T-helper 2 cell treated with Interferon-gamma antibody and Interleukin-4, amounts not matched to agents 100 ng/mL and 5 ng/mL, for 36 hours (primary cell): Measurements from ENCODE around the gene FREM3. TPM values are rescaled to one million over a fixed set of nuclear protein-coding genes. Genes with fewer than 3 reads are reported as not detected.
"Not testable (repeated sequence)": the region's sequence is repeated elsewhere in the genome, so short reads cannot be mapped to it uniquely, and the experiment has no call there.

ENCODE experiments used
- intact Hi-C: fragments of 100-400 bp; cut with micrococcal nuclease; formaldehyde crosslinking; loops from one replicate; pipeline ENCODE4 v1.15.1; 2023
- total RNA-seq: library from RNA; stranded (reverse); gene quantifications from 2 replicates; pipeline ENCODE4 v1.2.3, GENCODE V29; 2022

Gene FREM3
- total RNA-seq, result not detected in 2 replicates

DNA sequence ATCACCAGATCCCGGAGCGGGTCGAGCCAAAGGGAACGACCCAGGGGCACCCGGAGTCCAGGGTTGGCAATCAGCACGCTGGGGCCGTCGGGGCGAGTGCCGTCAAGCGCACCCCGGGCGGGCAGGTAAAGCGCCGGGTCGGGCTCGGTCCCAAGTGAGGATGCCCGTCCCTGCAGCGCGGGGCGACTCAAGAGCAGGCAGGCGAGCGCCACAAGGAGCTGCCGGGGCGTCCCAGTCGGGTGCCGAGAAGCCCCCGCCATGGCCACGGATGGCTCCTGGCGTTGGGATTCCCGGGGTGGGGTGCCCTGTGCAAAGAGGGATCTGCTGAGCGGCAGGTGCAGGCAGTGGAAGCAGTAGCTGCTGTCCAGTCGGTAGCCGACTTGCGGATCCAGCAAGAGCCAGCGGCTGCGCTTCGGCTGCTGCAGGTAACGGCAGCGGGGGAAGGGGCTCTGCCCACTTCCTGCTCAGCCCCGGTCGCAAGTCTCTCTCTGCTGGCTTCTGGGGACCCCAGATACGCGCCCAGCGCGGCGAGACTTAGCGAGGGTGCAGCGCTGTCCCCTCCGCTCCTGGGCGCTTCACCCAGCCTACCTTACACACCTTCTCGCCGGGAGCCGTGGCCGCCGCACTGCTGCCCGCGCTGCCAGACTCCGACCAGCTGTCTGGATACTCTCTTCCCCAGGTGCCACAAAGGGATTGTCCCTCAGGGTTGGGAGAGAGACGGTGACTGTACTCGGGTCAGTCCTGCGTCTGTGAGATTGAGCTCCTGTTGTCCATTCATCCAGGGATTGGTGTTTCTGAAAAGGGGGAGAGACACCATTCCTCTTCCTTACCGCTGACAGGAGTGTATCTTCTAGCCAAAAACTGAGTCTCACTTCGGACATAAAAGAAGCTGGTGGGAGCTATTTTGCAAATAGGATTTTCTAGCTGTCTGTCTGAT is at the start of gene FREM3:
FREM3 (minus strand) TSS at position 260 of the 937 bp plus-strand sequence; CDS start at position 260, 0 bp downstream.
- intact Hi-C loops, result loop anchor here (2.0 kb wide), 1 partner anchor 142 kb away; no protein-coding TSS in a partner anchor

- intact Hi-C loops, result no loop called here
Observed at GRCh38 chr4:143745874-143746273, 45.4 kb upstream of the FREM3 start.

- intact Hi-C loops, result no loop called here
Observed at GRCh38 chr4:143743591-143743990, 43.1 kb upstream of the FREM3 start.

DNA sequence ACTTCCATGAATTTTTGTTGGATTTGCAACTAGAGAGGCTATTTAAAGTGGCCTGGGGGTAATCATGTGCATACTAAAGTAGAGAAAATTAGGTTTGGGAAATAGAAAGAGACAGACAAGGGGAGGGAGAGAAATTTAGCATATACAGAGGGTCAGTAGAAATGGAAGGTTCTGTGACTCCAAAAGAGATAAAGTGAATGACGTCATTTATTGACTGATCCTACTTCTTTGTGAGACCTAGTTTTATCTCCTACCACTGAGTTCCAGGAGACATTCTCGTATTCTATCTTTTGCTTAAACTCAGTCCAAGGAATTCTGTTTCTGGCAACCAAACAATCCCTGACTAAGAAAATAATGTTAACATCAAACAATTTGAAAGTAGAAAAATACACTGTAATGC is 42.4 kb upstream of the FREM3 start:
- intact Hi-C loops, result no loop called here

DNA sequence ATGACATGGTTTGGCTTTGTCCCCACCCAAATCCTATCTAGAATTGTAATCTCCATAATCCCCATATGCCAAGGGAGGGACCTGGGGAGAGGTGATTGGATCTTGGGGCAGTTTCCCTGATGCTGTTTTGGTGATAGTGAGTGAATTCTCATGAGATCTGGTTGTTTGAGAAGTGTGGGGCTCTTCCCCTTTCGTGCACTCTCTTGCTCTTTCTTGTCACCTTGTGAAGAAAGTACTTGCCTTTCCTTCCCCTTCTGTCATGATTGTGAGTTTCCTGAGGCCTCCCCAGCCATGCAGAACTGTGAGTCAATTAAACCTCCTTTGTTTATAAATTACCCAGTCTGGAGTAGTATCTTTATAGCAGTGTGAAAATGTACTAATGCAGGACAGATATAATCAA is 36.4 kb upstream of the FREM3 start:
- intact Hi-C loops, result no loop called here

DNA sequence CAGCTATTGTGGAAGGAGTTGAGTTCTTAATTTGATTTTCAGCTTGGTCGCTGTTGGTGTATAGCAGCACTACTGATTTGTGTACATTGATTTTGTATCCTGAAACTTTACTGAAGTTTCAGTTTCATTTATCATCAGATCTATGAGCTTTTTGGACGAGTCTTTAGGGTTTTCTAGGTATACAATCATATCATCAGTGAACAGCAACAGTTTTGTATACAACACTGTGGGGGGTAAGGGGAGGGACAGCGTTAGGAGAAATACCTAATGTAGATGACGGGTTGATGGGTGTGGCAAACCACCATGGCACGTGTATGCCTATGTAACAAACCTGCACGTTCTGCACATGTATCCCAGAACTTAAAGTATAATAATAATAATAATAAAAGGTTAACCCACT is 35.6 kb upstream of the FREM3 start:
- intact Hi-C loops, result not testable (repeated sequence)

GRCh38 chr4:143728166-143728565 is 27.7 kb upstream of the FREM3 start:
- intact Hi-C loops, result no loop called here

DNA sequence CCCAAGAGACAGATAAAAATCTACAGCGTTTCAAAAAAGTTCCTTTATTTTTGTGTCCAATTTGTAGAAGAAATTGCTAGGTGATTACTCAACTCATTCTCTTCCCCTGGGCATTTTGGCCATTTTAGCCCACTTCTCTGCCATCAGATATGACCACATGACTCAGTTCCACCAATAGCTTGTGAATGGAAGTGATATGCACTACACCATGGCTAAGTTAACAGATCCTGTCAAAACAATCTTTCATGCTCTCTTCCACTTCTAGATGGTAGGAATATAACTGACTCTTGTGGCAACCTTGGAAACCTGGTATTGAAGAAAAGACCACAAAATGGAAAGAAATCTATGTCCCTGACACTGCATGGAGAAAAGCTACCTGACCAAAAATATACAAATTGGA is 26.2 kb upstream of the FREM3 start:
- intact Hi-C loops, result no loop called here

DNA sequence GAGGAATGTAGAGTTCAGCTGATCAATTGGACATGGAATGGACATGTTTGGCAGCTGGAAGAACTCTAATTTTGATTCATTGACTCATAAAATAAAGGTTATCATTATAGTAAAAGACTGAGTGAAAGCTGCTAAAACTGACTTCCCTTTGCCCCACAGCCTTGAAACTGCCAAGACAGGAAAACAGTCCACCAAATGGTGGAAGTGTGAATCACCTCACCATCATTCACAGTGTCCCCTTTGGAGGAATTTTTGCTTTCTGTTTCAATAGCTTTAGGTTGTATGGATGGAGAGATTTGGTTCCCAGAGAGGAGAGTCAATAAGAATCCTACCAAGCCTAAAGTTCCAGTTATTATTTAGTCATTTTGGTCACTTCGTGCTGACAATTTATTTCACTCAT is 20.8 kb upstream of the FREM3 start:
- intact Hi-C loops, result no loop called here

GRCh38 chr4:143718748-143719147 is 18.3 kb upstream of the FREM3 start:
- intact Hi-C loops, result not testable (repeated sequence)

GRCh38 chr4:143713955-143714625 is 13.6 kb upstream of the FREM3 start:
- intact Hi-C loops, result no loop called here

DNA sequence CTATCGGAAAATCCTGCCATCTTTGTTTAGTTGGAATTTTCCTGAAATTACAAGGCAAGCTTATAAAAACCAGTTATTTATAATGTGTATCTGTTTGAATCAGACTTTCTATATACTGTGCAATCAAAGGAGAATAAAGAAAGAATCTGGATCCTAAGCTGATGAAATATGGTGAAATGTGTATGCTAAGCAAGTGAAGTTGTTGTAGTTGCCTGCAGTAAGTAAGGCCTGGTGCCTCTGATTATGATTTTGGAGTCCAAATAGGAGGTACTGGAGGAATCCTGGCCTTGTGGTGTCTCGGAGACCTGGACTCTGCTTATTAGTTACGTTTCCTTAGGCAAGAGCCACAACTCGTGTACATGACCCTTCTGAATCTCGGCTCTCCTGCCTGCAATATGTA is 13.1 kb upstream of the FREM3 start:
- intact Hi-C loops, result no loop called here

DNA sequence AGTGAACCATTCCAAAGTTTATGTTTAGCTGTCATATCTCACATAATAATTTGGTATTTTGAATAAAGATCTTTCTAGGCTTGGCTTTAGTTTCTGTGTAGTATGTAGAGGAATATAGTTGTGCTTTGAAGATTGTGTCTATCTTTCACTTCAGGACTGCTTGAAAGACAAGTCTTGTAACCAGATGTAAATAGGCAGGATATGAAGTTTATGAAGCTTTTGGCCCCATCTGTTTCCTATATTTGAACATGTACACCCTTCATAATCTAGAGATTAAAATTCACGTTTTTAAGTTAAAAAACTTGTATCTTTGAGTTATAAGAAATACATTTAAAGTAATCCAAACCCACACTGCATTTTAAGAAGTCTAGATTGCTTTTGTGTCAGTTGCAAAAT is 11.7 kb upstream of the FREM3 start:
- intact Hi-C loops, result no loop called here

GRCh38 chr4:143711543-143712154 is 11.2 kb upstream of the FREM3 start:
- intact Hi-C loops, result no loop called here

GRCh38 chr4:143701365-143701764 is 890 bp upstream of the FREM3 start:
- intact Hi-C loops, result loop anchor here (2.0 kb wide), 1 partner anchor 143 kb away; no protein-coding TSS in a partner anchor

DNA sequence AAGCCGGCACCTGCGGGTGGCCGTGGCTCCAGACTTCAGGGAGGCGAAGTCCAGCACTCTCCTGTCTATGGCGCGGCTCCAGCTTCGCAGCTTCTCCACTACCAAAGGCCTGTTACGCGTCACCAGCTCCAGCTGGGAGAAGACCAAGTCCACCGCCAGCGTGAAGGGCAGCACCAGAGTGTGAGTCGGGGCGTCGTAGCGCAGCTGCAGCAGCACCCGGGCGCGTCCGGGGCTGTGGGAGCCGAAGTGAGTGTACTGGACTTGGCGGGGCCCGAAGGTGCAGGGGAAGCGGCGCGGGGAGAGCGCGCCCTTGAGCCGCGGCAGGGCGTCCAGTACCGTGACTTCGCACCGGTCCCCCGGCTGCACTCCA is 444 bp downstream of the FREM3 start:
- intact Hi-C loops, result loop anchor here (2.0 kb wide), 1 partner anchor 141 kb away; no protein-coding TSS in a partner anchor

DNA sequence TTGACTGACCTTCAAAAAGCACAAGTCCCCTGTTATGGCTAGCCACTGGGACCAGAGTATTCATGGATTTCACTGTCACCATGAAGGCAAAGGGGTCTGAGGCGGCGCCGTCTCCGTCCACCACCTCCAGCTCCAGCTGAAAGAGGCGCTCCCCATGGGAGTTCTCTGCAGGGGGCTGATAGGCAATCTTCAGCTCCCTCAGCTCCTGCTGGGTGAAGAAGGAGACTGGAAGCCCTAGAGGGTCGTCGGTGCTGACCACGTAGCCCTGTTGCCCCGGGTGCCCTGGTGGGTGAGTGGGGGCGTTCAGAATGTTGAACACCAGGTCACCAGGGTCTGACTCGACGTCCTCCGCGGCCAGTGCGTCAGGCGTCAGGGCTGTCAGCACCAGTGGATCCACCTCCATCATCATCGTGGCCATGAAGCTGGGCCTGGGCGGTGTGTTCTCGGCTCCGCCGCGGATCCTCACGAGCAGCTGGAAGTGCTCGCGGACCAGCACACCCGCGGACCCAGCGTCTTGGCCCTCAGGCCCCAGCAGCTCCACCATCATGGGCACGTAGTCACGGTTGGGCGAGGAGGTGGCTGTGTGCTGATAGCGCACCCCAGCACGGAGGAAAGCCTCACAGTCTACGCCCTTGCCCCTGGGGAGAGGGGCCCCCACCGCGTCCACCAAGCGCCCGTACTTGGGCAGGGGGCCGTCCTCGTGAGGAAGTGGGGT is 987 bp downstream of the FREM3 start:
- intact Hi-C loops, result loop anchor here (2.0 kb wide), 1 partner anchor 141 kb away; no protein-coding TSS in a partner anchor

DNA sequence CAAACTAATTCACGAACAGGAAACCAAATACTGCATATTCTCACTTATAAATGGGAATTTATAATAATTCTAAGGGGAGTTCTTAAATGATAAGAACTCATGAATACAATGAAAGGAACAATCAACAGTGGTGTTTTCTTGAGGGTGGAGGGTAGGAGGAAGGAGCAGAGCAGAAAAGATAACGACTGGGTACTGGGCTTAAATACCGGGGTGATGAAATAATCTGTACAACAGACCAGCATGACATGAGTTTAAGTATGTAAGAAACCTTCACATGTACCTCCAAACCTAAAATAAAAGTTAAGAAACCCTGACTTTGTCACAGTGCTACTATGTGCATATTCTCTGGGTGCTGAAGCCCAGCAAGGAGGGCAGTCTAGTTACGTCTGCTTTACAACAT is 6.6 kb downstream of the FREM3 start:
- intact Hi-C loops, result no loop called here

DNA sequence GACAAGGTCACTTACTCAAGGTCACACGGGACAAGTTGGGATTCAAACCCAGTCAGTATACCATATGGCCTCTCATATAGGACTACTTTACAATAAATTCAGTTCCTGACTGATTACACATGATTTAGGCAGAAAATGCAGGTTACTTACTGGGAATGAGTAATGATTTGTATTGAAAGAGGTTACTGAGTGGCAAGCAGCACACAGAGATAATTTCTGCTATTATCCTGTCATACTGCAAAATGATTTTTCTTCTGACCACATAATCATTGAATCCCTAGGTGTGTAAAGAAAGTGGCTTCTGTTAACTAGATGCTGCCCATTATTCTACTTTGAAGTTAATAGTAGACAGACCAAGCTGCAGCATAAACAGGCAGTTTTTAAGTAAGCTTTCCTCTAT is 8.2 kb downstream of the FREM3 start:
- intact Hi-C loops, result no loop called here

DNA sequence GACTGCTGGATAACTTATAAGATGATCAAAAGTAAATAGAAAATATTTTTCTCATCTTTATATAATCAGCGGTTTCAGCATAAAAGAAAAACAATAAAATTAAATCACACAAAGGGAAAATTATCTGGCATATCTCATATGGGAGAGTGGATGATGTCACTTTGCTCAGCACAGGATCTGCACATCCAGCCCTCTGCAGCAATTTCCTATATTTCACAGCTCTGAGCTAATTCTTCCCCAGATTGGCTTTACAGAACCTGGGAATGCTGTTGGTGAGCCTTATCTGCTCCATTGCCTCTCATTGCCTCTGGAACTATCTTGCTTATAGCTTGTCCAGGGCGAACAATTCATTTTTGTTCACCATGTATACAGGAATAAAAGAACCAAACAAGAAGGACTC is 21.0 kb downstream of the FREM3 start:
- intact Hi-C loops, result no loop called here

GRCh38 chr4:143673629-143674028 is 26.8 kb downstream of the FREM3 start:
- intact Hi-C loops, result not testable (repeated sequence)
